ENCODE results near the gene TSHR. TPM values are rescaled to one million over a fixed set of nuclear protein-coding genes. Genes with fewer than 3 reads are reported as not detected.

The TSHR gene
- total and polyA plus RNA-seq, 2 of the 13 experiments (the other 11 are each of a cell fraction or from before 2014, with no cell fraction given), result not detected

- in situ Hi-C loops (cut with HindIII; ENCODE audit: extremely low pct_ligation_motif_present, low pct_unique_long_range_greater_than_20kb), result no loop called here
- WGBS (ENCODE audit: low lambda C conversion rate), result 92% methylated on average over 1 of the region's 1 CpG
- no peak for DNase-seq (ENCODE audit: low spot score)
- no peak overlapping the region for H3K4me2 ChIP-seq (ENCODE audit: low read depth, low read length)
- ChIA-PET POLR2A (no interaction called here), CTCF (ENCODE audit: low intra/inter-chr PET ratio, low total read pairs) (no interaction called here)
- no peaks in the 10 kb centered on the region for H3K36me3 ChIP-seq (replicated peaks in 1 of 2; ENCODE audit: control insufficient read depth in 1 of 2, insufficient read depth in 2 of 2, low read length in 2 of 2)
- TF ChIP-seq NFE2L2 (IDR thresholded peaks at IDR 0.05; ENCODE audit: low read length) (no peak), MLX (CRISPR knock-in tag; IDR thresholded peaks at IDR 0.05) (no peak), ATAD3A (CRISPR knock-in tag; IDR thresholded peaks at IDR 0.05) (no peak), U2AF1 (optimal IDR thresholded peaks at IDR 0.05; ENCODE audit: low read depth, low read length) (no peak), YEATS2 (CRISPR knock-in tag; IDR thresholded peaks at IDR 0.05; ENCODE audit: borderline replicate concordance) (no peak), KLF16 (CRISPR knock-in tag; IDR thresholded peaks at IDR 0.05) (no peak), TBP (CRISPR knock-in tag; IDR thresholded peaks at IDR 0.05) (no peak), CEBPG (CRISPR knock-in tag; IDR thresholded peaks at IDR 0.05) (no peak), POGZ (CRISPR knock-in tag; IDR thresholded peaks at IDR 0.05) (no peak), GABPA (IDR thresholded peaks at IDR 0.05; ENCODE audit: low read depth, low read length) (no peak), GABPA (CRISPR knock-in tag; IDR thresholded peaks at IDR 0.05; ENCODE audit: low read depth) (no peak), JUN (CRISPR knock-in tag; IDR thresholded peaks at IDR 0.05) (no peak), MBD4 (IDR thresholded peaks at IDR 0.05; ENCODE audit: borderline replicate concordance, low read length) (no peak), SRSF4 (IDR thresholded peaks at IDR 0.05; ENCODE audit: low read depth, low read length, poor library complexity, severe bottlenecking) (no peak), SATB2 (CRISPR knock-in tag; IDR thresholded peaks at IDR 0.05) (no peak), MXD1 (CRISPR knock-in tag; IDR thresholded peaks at IDR 0.05) (no peak), ZSCAN21 (CRISPR knock-in tag; IDR thresholded peaks at IDR 0.05; ENCODE audit: borderline replicate concordance) (no peak), SNAPC5 (CRISPR knock-in tag; IDR thresholded peaks at IDR 0.05; ENCODE audit: borderline replicate concordance) (no peak), ERF (CRISPR knock-in tag; IDR thresholded peaks at IDR 0.05) (no peak), ZNF124 (CRISPR knock-in tag; IDR thresholded peaks at IDR 0.05) (no peak)
- no peak overlapping the region for H2AFZ ChIP-seq (ENCODE audit: low read length)
- H3K4me3 ChIP-seq (replicated peaks in 1 of 3; ENCODE audit: insufficient read depth in 1 of 3, low read depth in 2 of 3, low read length in 3 of 3), result no peak overlapping the region
- H3K79me2 ChIP-seq (ENCODE audit: insufficient read depth, low read length), result no peaks in the 10 kb centered on the region
- H3K27me3 ChIP-seq (ENCODE audit: control insufficient read depth in 1 of 2, insufficient read depth in 2 of 2, low read length in 2 of 2), result no peaks in the 10 kb centered on the region
- no peak overlapping the region for H3K9ac ChIP-seq (ENCODE audit: insufficient read depth, low read depth, low read length)
- no peak for ATAC-seq
- H4K20me1 ChIP-seq (ENCODE audit: insufficient read depth, low read length), result no peaks in the 10 kb centered on the region
- peaks cover 9% of the 10 kb centered on the region; the same call in 1 of the 2 replicates for H3K4me1 ChIP-seq (ENCODE audit: insufficient read depth, low read length)
- no TSS peak for BruUV-seq (replicated peaks)
- H3K9me3 ChIP-seq (ENCODE audit: low read length), result no peaks in the 10 kb centered on the region
- no peak for FAIRE-seq
- no peak overlapping the region for H3K27ac ChIP-seq (ENCODE audit: extremely low read length, insufficient read depth, low read length)
- intact Hi-C loops (cut with micrococcal nuclease; ENCODE audit: unreplicated experiment), result no loop called here
Observed at GRCh38 chr14:81157431-81157830, 202.0 kb downstream of the TSHR start.

Measured in HepG2 (cell line).